Suprapubic skin (tissue), 4 donors: ENCODE results near the gene TMEM63B.

Experiments
- CTCF ChIP-seq, 2 donors: fragments of 200-600 bp in 1 of 2; fragments of 450-650 bp in 1 of 2; sonication (generic) in 1 of 2; IDR thresholded peaks; one replicate each; pipeline ENCODE4 v1.5.1; 2016 to 2019; ENCODE audit warnings: antibody characterized with exemption in 2 of 2, mild to moderate bottlenecking in 1 of 2, moderate library complexity in 1 of 2
- EP300 ChIP-seq: sonication (generic); formaldehyde crosslinking; IDR thresholded peaks from one replicate; pipeline ENCODE4 v1.6.1; 2017; ENCODE audit warnings: antibody characterized with exemption
- POLR2A ChIP-seq, 2 donors: fragments of 450-650 bp; IDR thresholded peaks; one replicate each; pipeline ENCODE4 v1.6.1; 2017; ENCODE audit warnings: antibody characterized with exemption in 2 of 2, mild to moderate bottlenecking in 2 of 2, moderate library complexity in 2 of 2
- POLR2AphosphoS5 ChIP-seq, 3 donors: sonication (generic); formaldehyde crosslinking; IDR thresholded peaks; one replicate each; pipeline ENCODE4 v1.6.1; 2017; ENCODE audit warnings: antibody characterized with exemption in 3 of 3

GRCh38 chr6:44148306-44148705 lies 21.0 kb downstream of the TMEM63B start:
- TF ChIP-seq CTCF (IDR thresholded peaks at IDR 0.05) (no peak), POLR2AphosphoS5 (IDR thresholded peaks at IDR 0.05) (no peak), POLR2A (IDR thresholded peaks at IDR 0.05) (no peak), EP300 (no peak)
